Ishikawa (cell line): Measurements from ENCODE around the gene OSCP1.

ENCODE experiments used
- CEBPB ChIP-seq: IDR thresholded peaks from 2 replicates; pipeline ENCODE4 v1.6.1; 2012
- CREB1 ChIP-seq: IDR thresholded peaks from 2 replicates; pipeline ENCODE4 v1.6.1; 2012; ENCODE audit warnings: low read depth
- EP300 ChIP-seq: IDR thresholded peaks from 2 replicates; pipeline ENCODE4 v1.6.1; 2012; ENCODE audit warnings: borderline replicate concordance
- FOXM1 ChIP-seq: IDR thresholded peaks from 2 replicates; pipeline ENCODE4 v1.6.1; 2012; ENCODE audit warnings: low read depth, borderline replicate concordance
- MAX ChIP-seq: IDR thresholded peaks from 2 replicates; pipeline ENCODE4 v1.6.1; 2012
- NFIC ChIP-seq: IDR thresholded peaks from 2 replicates; pipeline ENCODE4 v1.6.1; 2012
- RAD21 ChIP-seq: IDR thresholded peaks from 2 replicates; pipeline ENCODE4 v1.6.1; 2012; ENCODE audit warnings: low read depth
- REST ChIP-seq: IDR thresholded peaks from 2 replicates; pipeline ENCODE4 v1.6.1; 2012; ENCODE audit warnings: low read depth, mild to moderate bottlenecking
- TAF1 ChIP-seq: IDR thresholded peaks from 2 replicates; pipeline ENCODE4 v1.6.1; 2012; ENCODE audit warnings: low read depth, mild to moderate bottlenecking
- TCF12 ChIP-seq: IDR thresholded peaks from 2 replicates; pipeline ENCODE4 v1.6.1; 2012; ENCODE audit warnings: low read depth
- TEAD4 ChIP-seq: IDR thresholded peaks from 2 replicates; pipeline ENCODE4 v1.6.1; 2012
- USF1 ChIP-seq: IDR thresholded peaks from 2 replicates; pipeline ENCODE4 v1.6.1; 2012
- YY1 ChIP-seq: IDR thresholded peaks from 2 replicates; pipeline ENCODE4 v1.6.1; 2012; ENCODE audit warnings: low read depth
- ZBTB7A ChIP-seq: IDR thresholded peaks from 2 replicates; pipeline ENCODE4 v1.6.1; 2012; ENCODE audit warnings: low read depth

GRCh38 chr1:36481091-36481490, 30.8 kb upstream of the OSCP1 start:
- TF ChIP-seq NFIC, result no peak
- TF ChIP-seq EP300, result no peak
- no peak for TF ChIP-seq RAD21
- TF ChIP-seq TCF12, result no peak
- TF ChIP-seq MAX, result no peak
- no peak for TF ChIP-seq REST
- no peak for TF ChIP-seq FOXM1
- TF ChIP-seq TAF1, result no peak
- TF ChIP-seq USF1, result no peak
- TF ChIP-seq ZBTB7A, result no peak
- no peak for TF ChIP-seq CREB1
- no peak for TF ChIP-seq TEAD4
- no peak for TF ChIP-seq YY1
- TF ChIP-seq CEBPB, result no peak
